Measurements from ENCODE around the gene PPFIA1.
"Not testable (repeated sequence)": the region's sequence is repeated elsewhere in the genome, so short reads cannot be mapped to it uniquely, and the experiment has no call there.

PPFIA1 gene

GRCh38 chr11:70251659-70252321 is 18.7 kb upstream of the PPFIA1 start:
- DNase-seq (ENCODE audit: low spot score): peak; percentile 15

- no peak for DNase-seq (ENCODE audit: low spot score)
Observed at GRCh38 chr11:70252844-70253243, 17.6 kb upstream of the PPFIA1 start.

- no peak for DNase-seq (ENCODE audit: low spot score)
Observed at GRCh38 chr11:70255477-70256116, 14.9 kb upstream of the PPFIA1 start.

GRCh38 chr11:70259077-70259476 is 11.4 kb upstream of the PPFIA1 start:
- DNase-seq (ENCODE audit: low spot score): not testable (repeated sequence)

- DNase-seq (ENCODE audit: low spot score): no peak
Observed at GRCh38 chr11:70262951-70263350, 7.5 kb upstream of the PPFIA1 start.

- no peak for DNase-seq (ENCODE audit: low spot score)
Observed at GRCh38 chr11:70263363-70263762, 7.1 kb upstream of the PPFIA1 start.

- no peak for DNase-seq (ENCODE audit: low spot score)
Observed at GRCh38 chr11:70265341-70265740, 5.1 kb upstream of the PPFIA1 start.

- no peak for DNase-seq (ENCODE audit: low spot score)
Observed at GRCh38 chr11:70267405-70267950, 3.0 kb upstream of the PPFIA1 start.

- DNase-seq (ENCODE audit: low spot score): no peak
Observed at GRCh38 chr11:70268526-70268925, 2.0 kb upstream of the PPFIA1 start.

GRCh38 chr11:70270877-70271648 is 573 bp downstream of the PPFIA1 start:
- no peak for DNase-seq (ENCODE audit: low spot score)

- DNase-seq (ENCODE audit: low spot score): no peak
Observed at GRCh38 chr11:70271649-70271953, 1.1 kb downstream of the PPFIA1 start.

- no peak for DNase-seq (ENCODE audit: low spot score)
Observed at GRCh38 chr11:70272009-70272408, 1.5 kb downstream of the PPFIA1 start.

GRCh38 chr11:70278994-70279393 is 8.5 kb downstream of the PPFIA1 start:
- DNase-seq (ENCODE audit: low spot score): peak; percentile 31

GRCh38 chr11:70281156-70281609 is 10.7 kb downstream of the PPFIA1 start:
- peak; percentile 43 for DNase-seq (ENCODE audit: low spot score)

- no peak for DNase-seq (ENCODE audit: low spot score)
Observed at GRCh38 chr11:70282012-70282411, 11.5 kb downstream of the PPFIA1 start.

- no peak for DNase-seq (ENCODE audit: low spot score)
Observed at GRCh38 chr11:70288721-70289120, 18.2 kb downstream of the PPFIA1 start.

- DNase-seq (ENCODE audit: low spot score): no peak
Observed at GRCh38 chr11:70289582-70289981, 19.1 kb downstream of the PPFIA1 start.

GRCh38 chr11:70290361-70291065 is 20.0 kb downstream of the PPFIA1 start:
- peak; percentile 49 for DNase-seq (ENCODE audit: low spot score)

GRCh38 chr11:70292166-70292565 is 21.7 kb downstream of the PPFIA1 start:
- DNase-seq (ENCODE audit: low spot score): no peak

GRCh38 chr11:70292863-70293262 is 22.4 kb downstream of the PPFIA1 start:
- no peak for DNase-seq (ENCODE audit: low spot score)

GRCh38 chr11:70295166-70295565 is 24.7 kb downstream of the PPFIA1 start:
- DNase-seq (ENCODE audit: low spot score): not testable (repeated sequence)

GRCh38 chr11:70296681-70297080 is 26.2 kb downstream of the PPFIA1 start:
- DNase-seq (ENCODE audit: low spot score): no peak

Measured in globus pallidus (tissue), 1 donor.